Measurements from ENCODE around the gene HEMK1. TPM values are rescaled to one million over a fixed set of nuclear protein-coding genes. Genes with fewer than 3 reads are reported as not detected.

The HEMK1 gene
- total RNA-seq, 1 experiment from 2014 or later, result 12.5 TPM

- Mint-ChIP-seq H3K4me1 (peaks cover 9 to 15% of the 10 kb centered on the region in 2 experiments), H3K27me3 (ENCODE audit: low read depth) (peaks cover 8% of the 10 kb centered on the region; the same call in 1 of the 2 replicates), H3K4me3 (no peak overlapping the region), H3K27ac (peak overlapping the region in 1 of 3 experiments; percentile 57; a peak in 1 of 7 replicates), H3K36me3 (ENCODE audit: insufficient read depth in 1 of 3, low read depth in 3 of 3) (peaks cover 0 to 4% (median 0%) of the 10 kb centered on the region in 3 experiments; a peak in 2 of 7 replicates), H3K9me3 (no peaks in the 10 kb centered on the region)
- Histone ChIP-seq H2BK120ac (ENCODE audit: low read depth, low read length, poor library complexity, severe bottlenecking) (no peak overlapping the region), H4K5ac (ENCODE audit: insufficient read length, low read depth, low read length) (no peak overlapping the region), H3K56ac (ENCODE audit: insufficient read length, low read depth, low read length) (no peak overlapping the region), H2AFZ (ENCODE audit: low read length) (no peak overlapping the region), H3K27me3 (ENCODE audit: insufficient read depth, low read length) (no peaks in the 10 kb centered on the region), H3K18ac (ENCODE audit: insufficient read length, low read depth, low read length) (no peak overlapping the region), H2BK5ac (ENCODE audit: insufficient read length, low read length) (no peak overlapping the region), H3K79me1 (ENCODE audit: insufficient read depth, low read depth, low read length, poor library complexity, severe bottlenecking) (no peaks in the 10 kb centered on the region), H3K79me2 (ENCODE audit: insufficient read depth, low read length) (no peaks in the 10 kb centered on the region), H3K9me3 (ENCODE audit: control insufficient read depth, low read depth, low read length) (no peaks in the 10 kb centered on the region), H4K8ac (replicated peaks; ENCODE audit: insufficient read length, low read depth, low read length) (no peak overlapping the region), H2AK5ac (ENCODE audit: insufficient read length, low read length) (no peak overlapping the region), H3K14ac (ENCODE audit: insufficient read depth, low read length) (no peak overlapping the region; the same call in 1 of the 2 replicates), H3K23me2 (ENCODE audit: insufficient read length, low read depth, low read length, poor library complexity, severe bottlenecking) (no peaks in the 10 kb centered on the region), H2BK15ac (ENCODE audit: low read depth, low read length) (no peak overlapping the region), H4K20me1 (ENCODE audit: control insufficient read depth, insufficient read depth, insufficient read length) (peaks cover 5% of the 10 kb centered on the region), H3K4me2 (ENCODE audit: insufficient read depth, insufficient read length, low read length) (no peak overlapping the region), H4K91ac (ENCODE audit: insufficient read length, low read depth, low read length) (no peak overlapping the region), H3K9ac (ENCODE audit: extremely low read depth, insufficient read length, low read length) (no peak overlapping the region), H3T11ph (ENCODE audit: low read length) (no peak overlapping the region), H3K4me1 (ENCODE audit: insufficient read depth, low read length) (no peaks in the 10 kb centered on the region), H2BK20ac (ENCODE audit: low read depth, low read length, poor library complexity, severe bottlenecking) (no peak overlapping the region), H2BK12ac (ENCODE audit: insufficient read length, low read depth, low read length) (no peak overlapping the region), H3K27ac (ENCODE audit: insufficient read length, low read depth, low read length) (no peak overlapping the region), H3K4ac (ENCODE audit: low read depth, low read length) (no peak overlapping the region), H3K23ac (ENCODE audit: insufficient read length, low read depth, low read length) (no peak overlapping the region)
- TF ChIP-seq, protein P1, sequence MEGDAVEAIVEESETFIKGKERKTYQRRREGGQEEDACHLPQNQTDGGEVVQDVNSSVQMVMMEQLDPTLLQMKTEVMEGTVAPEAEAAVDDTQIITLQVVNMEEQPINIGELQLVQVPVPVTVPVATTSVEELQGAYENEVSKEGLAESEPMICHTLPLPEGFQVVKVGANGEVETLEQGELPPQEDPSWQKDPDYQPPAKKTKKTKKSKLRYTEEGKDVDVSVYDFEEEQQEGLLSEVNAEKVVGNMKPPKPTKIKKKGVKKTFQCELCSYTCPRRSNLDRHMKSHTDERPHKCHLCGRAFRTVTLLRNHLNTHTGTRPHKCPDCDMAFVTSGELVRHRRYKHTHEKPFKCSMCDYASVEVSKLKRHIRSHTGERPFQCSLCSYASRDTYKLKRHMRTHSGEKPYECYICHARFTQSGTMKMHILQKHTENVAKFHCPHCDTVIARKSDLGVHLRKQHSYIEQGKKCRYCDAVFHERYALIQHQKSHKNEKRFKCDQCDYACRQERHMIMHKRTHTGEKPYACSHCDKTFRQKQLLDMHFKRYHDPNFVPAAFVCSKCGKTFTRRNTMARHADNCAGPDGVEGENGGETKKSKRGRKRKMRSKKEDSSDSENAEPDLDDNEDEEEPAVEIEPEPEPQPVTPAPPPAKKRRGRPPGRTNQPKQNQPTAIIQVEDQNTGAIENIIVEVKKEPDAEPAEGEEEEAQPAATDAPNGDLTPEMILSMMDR (conservative IDR thresholded peaks at IDR 0.05), result no peak
- DNase-seq, result no peak
These were observed 9.6 kb upstream of the HEMK1 start for GRCh38 chr3:50559702-50560101.

Data from H9 (cell line).